ENCODE measurements around the gene AASS. TPM values are rescaled to one million over a fixed set of nuclear protein-coding genes. Genes with fewer than 3 reads are reported as not detected.
A peak's percentile ranks its signal among the peaks of the same experiment; 100 is the strongest.

Gene AASS
- total RNA-seq, 1 donor from 2014 or later: 6.3 TPM

DNA sequence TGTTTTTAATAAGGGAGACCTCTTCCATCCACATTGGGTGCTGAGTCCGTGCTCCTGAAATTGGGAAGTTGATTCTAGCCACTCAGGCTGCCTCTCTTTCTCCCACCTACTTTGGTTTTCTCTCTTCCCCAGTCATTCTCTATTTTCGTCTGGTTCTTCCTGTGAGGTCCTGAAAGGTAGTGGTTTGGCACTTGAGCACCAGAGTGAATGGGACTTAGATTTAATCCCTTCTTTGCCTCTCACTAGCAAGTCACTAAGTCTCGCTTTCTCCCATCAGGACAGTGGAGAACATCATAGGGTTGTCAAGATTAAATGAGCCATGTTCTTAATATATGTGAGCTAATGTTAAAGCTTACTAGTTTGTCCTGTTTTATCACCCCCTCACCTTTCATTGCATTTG is 4.0 kb upstream of the AASS start:
- Mint-ChIP-seq H3K4me3 (no peak overlapping the region), H3K9me3 (no peaks in the 10 kb centered on the region), H3K36me3 (ENCODE audit: low read depth) (peaks cover 4% of the 10 kb centered on the region), H3K4me1 (peaks cover 10% of the 10 kb centered on the region), H3K27me3 (peaks cover 11% of the 10 kb centered on the region), H3K27ac (no peak overlapping the region)
- POLR2A ChIA-PET: no interaction called here
- intact Hi-C loops (cut with micrococcal nuclease): loop anchor here (10.0 kb wide), 1 partner anchor 1387 kb away; the partner anchor contains the start of gene IQUB
- DNase-seq (no peak), ATAC-seq (ENCODE audit: low read depth) (no peak)
- CTCF ChIA-PET: no interaction called here
- TF ChIP-seq, protein P1, sequence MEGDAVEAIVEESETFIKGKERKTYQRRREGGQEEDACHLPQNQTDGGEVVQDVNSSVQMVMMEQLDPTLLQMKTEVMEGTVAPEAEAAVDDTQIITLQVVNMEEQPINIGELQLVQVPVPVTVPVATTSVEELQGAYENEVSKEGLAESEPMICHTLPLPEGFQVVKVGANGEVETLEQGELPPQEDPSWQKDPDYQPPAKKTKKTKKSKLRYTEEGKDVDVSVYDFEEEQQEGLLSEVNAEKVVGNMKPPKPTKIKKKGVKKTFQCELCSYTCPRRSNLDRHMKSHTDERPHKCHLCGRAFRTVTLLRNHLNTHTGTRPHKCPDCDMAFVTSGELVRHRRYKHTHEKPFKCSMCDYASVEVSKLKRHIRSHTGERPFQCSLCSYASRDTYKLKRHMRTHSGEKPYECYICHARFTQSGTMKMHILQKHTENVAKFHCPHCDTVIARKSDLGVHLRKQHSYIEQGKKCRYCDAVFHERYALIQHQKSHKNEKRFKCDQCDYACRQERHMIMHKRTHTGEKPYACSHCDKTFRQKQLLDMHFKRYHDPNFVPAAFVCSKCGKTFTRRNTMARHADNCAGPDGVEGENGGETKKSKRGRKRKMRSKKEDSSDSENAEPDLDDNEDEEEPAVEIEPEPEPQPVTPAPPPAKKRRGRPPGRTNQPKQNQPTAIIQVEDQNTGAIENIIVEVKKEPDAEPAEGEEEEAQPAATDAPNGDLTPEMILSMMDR (IDR thresholded peaks at IDR 0.05): no peak

DNA sequence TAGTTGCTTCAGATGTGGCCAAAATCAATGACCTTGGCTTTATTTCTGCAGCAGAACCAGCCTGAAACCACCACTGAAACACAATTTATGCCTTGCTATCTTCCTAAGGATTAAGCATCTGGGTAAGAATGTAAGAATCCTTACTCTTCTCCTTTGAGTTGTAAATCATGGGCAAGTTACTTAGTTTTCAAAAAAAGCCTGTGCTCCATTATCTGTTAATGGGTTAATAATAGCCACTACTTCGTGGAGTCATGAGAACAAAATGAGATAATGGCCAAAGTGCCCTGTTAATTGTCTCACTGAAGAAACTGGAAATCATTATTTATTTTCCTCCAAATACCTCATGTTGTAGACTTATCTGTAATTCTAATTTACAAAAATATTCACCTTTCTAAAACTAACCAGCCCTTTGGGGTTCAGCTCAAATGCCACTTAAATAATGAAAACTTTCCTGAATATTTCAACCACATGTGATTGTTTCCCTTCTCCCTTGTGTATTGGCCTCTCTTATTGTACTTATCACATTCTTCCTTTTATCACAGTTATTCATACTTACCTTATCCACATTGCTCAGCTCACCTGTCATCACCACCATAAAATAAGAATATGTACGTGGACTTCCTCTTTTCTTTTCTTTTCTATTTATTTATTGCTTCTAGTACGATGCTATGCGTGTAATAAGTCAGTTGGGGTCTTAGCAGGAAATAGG is 2.0 kb upstream of the AASS start:
- CTCF ChIA-PET: no interaction called here
- Mint-ChIP-seq H3K27me3 (peaks cover 8% of the 10 kb centered on the region), H3K27ac (no peak overlapping the region), H3K4me3 (no peak overlapping the region), H3K9me3 (no peaks in the 10 kb centered on the region), H3K4me1 (peaks cover 14% of the 10 kb centered on the region), H3K36me3 (ENCODE audit: low read depth) (peaks cover 4% of the 10 kb centered on the region)
- TF ChIP-seq, protein P1 (IDR thresholded peaks at IDR 0.05): no peak
- ATAC-seq (ENCODE audit: low read depth): no peak
- DNase-seq: no peak
- POLR2A ChIA-PET: no interaction called here
- intact Hi-C loops (cut with micrococcal nuclease): loop anchor here (2.0 to 10.0 kb wide), 2 partner anchors 53 to 1389 kb away; partner anchors contain the start of gene IQUB

DNA sequence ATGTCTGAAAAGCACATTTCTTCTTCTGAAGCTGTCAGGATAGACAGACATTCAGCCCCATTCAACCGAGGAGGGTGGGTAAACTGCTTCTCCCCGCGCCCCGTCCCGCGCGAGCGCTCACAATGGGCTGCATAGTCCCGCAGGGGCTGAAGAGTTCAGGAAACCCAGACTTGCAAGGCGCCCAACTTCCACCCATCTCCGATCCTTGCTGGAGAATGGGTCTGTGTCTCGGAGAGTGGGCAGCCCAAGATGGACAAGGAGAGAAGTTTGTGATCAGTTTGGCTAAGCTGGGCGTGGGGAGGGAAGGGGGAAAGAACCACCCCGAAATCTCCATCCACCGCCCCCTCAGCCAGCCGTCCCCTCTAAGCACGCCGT is 686 bp downstream of the AASS start:
- Mint-ChIP-seq H3K4me3 (peak overlapping the region; percentile 96), H3K9me3 (no peaks in the 10 kb centered on the region), H3K27ac (no peak overlapping the region), H3K27me3 (peaks cover 7% of the 10 kb centered on the region), H3K36me3 (ENCODE audit: low read depth) (peaks cover 4% of the 10 kb centered on the region), H3K4me1 (peaks cover 14% of the 10 kb centered on the region)
- no peak for ATAC-seq (ENCODE audit: low read depth)
- CTCF ChIA-PET: interaction anchor here (2.3 kb wide), 1 partner anchor 50 kb away, joined by 8 read pairs; no protein-coding TSS in a partner anchor
- POLR2A ChIA-PET: interaction anchor here (0.6 kb wide), 1 partner anchor 1391 kb away, joined by 4 read pairs; no protein-coding TSS in a partner anchor
- intact Hi-C loops (cut with micrococcal nuclease): loop anchor here (10.0 kb wide), 1 partner anchor 1391 kb away; the partner anchor contains the start of gene IQUB
- TF ChIP-seq, protein P1 (IDR thresholded peaks at IDR 0.05): no peak
- DNase-seq: peak; percentile 27

DNA sequence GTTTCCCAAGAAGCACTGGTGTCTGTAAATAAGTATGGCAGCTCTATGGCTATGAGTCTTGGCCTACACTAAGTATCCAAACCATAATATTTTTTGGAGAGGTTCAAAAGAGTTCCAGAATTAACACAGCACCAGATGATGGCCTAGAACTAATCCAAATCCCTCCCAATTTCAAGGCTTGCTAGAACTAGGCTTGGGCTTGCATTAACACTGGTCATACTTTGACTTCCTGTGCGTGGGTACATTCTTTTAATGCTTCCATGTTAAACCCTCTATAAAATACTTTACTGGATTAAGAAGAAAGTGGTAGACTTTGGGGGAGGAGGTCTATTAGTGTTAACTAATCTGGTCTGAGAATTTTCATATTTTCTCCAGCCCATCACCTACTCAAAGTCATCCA is 3.1 kb downstream of the AASS start:
- ATAC-seq (ENCODE audit: low read depth) (no peak), DNase-seq (no peak)
- peaks cover 29% of the 10 kb centered on the region for H3K4me1 Mint-ChIP-seq
- TF ChIP-seq, protein P1 (IDR thresholded peaks at IDR 0.05): no peak
- peaks cover 5% of the 10 kb centered on the region for H3K27me3 Mint-ChIP-seq
- H3K9me3 Mint-ChIP-seq: no peaks in the 10 kb centered on the region
- no peak overlapping the region for H3K4me3 Mint-ChIP-seq
- no peak overlapping the region for H3K27ac Mint-ChIP-seq
- ChIA-PET CTCF (no interaction called here), POLR2A (no interaction called here)
- intact Hi-C loops (cut with micrococcal nuclease): loop anchor here (10.0 kb wide), 1 partner anchor 1394 kb away; the partner anchor contains the start of gene IQUB
- H3K36me3 Mint-ChIP-seq (ENCODE audit: low read depth): peaks cover 4% of the 10 kb centered on the region

DNA sequence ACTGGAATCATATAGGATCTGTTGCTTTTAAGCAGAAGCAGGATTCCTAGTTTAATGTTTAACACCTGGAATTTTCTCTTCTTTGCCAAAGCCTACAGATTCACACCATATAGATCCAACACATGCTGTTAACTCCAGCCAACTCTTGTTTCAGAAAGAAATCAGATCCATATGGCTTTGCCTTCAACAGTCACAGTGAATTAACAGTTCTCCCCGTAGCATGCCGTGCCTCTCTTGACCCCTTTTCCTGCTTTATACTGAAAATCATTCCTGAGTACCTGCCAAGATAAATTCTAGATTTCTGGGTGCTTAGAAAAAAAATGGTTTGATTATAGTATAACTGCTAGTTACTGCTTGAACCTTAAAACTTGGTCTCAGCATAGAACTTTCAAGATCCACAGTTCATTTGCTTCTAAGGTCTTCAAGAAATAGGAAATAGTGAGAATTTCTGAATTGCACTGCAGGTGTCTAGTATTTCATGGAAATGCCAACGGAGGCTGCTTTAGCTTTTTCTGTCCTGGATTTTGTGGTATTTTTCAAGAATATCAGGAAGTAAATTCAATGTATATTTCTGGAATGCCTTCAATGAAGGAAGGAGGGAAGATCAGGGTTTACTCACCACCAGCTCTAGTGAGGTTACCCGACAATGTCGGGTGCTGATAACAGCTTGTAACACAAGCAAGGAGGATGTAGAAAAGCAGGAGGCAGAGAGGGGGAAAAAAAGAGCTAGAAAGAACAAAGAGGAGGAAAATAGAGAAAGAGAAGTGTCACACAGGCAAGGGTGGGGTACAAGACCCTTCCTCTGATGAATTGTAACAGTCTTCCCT is 6.6 kb downstream of the AASS start:
- CTCF ChIA-PET: no interaction called here

More for the DNA sequence above, 6.6 kb downstream of the AASS start:
- no peak for ATAC-seq (ENCODE audit: low read depth)
- Mint-ChIP-seq H3K27ac (no peak overlapping the region), H3K36me3 (ENCODE audit: low read depth) (no peaks in the 10 kb centered on the region), H3K9me3 (no peaks in the 10 kb centered on the region), H3K27me3 (peaks cover 2% of the 10 kb centered on the region), H3K4me3 (peak overlapping the region; percentile 64), H3K4me1 (peaks cover 15% of the 10 kb centered on the region)
- no peak for DNase-seq
- POLR2A ChIA-PET: no interaction called here
- intact Hi-C loops (cut with micrococcal nuclease): no loop called here
- TF ChIP-seq, protein P1 (IDR thresholded peaks at IDR 0.05): no peak
